Transverse colon (tissue), 4 donors: Measurements from ENCODE around the gene CDIP1. TPM values are rescaled to one million over a fixed set of nuclear protein-coding genes. Genes with fewer than 3 reads are reported as not detected.

Experiments used
- DNase-seq: peaks from one replicate; pipeline ENCODE4 v3.0.0-alpha.2; 2019
- H3K27ac ChIP-seq, 4 donors: fragments of 200-600 bp; sonication (generic); 2 replicates each; pipeline ENCODE4 v1.5.1; 2016 to 2018; ENCODE audit warnings: inconsistent platforms in 4 of 4
- H3K27me3 ChIP-seq: fragments of 200-600 bp; sonication (generic); 2 replicates; pipeline ENCODE4 v1.5.1; 2017; ENCODE audit warnings: inconsistent platforms
- H3K36me3 ChIP-seq, 4 donors: fragments of 200-600 bp; sonication (generic); 2 replicates each; pipeline ENCODE4 v1.5.1; 2017 to 2019; ENCODE audit warnings: inconsistent platforms in 4 of 4
- H3K4me1 ChIP-seq, 4 donors: fragments of 200-600 bp; sonication (generic); 2 replicates each; pipeline ENCODE4 v1.5.1; 2017 to 2020; ENCODE audit warnings: inconsistent platforms in 4 of 4
- H3K4me3 ChIP-seq, 4 donors: fragments of 200-600 bp; sonication (generic); 1 replicate in 1 of 4; 2 replicates in 3 of 4; pipeline versions ENCODE4 v1.5.1 to v1.6.1; 2017 to 2019; ENCODE audit warnings: inconsistent platforms in 4 of 4
- H3K9me3 ChIP-seq, 2 donors: fragments of 200-600 bp; sonication (generic); 2 replicates each; pipeline ENCODE4 v1.5.1; 2017 to 2019; ENCODE audit warnings: inconsistent platforms in 2 of 2
- EP300 ChIP-seq: sonication (generic); formaldehyde crosslinking; IDR thresholded peaks from one replicate; pipeline ENCODE4 v1.6.1; 2017; ENCODE audit warnings: antibody characterized with exemption, low read depth
- POLR2A ChIP-seq: fragments of 450-650 bp; IDR thresholded peaks from one replicate; pipeline ENCODE4 v1.6.1; 2016; ENCODE audit warnings: antibody characterized with exemption, mild to moderate bottlenecking, moderate library complexity
- POLR2AphosphoS5 ChIP-seq, 3 donors: sonication (generic); formaldehyde crosslinking; IDR thresholded peaks; one replicate each; pipeline ENCODE4 v1.6.1; 2016; ENCODE audit warnings: antibody characterized with exemption in 3 of 3
- WGBS, 2 donors: methylation state at CpG; one replicate each; pipeline ENCODE4 v1.1.5; 2018; ENCODE audit warnings: low coverage in 1 of 2; 5-methylcytosine and 5-hydroxymethylcytosine counted together
- in situ Hi-C, 4 donors: fragments of 200-750 bp; cut with MboI; loops; one replicate each; pipeline versions ENCODE4 v1.15.0 to v1.15.1; 2017; ENCODE audit warnings: low sequenced_read_pairs in 3 of 4, low pct_ligation_motif_present in 1 of 4, low pct_unique_long_range_greater_than_20kb in 1 of 4
- intact Hi-C: fragments of 100-400 bp; cut with DNase I; formaldehyde crosslinking; loops from one replicate; pipeline ENCODE4 v1.15.1; 2023; ENCODE audit warnings: low total_unique reads
- total RNA-seq, 4 donors: library from RNA; depleted of rRNA; stranded (reverse); fragments of >200 nt; gene quantifications; one replicate each; pipeline ENCODE4 v1.1.0, GENCODE V29; 2016
- TF ChIP-seq, protein P1 (sequence below), 5 experiments: fragments of 200-600 bp in 3 of 5; fragments of 450-650 bp in 2 of 5; sonication (generic) in 3 of 5; IDR thresholded peaks; 1 replicate in 2 of 5; 2 replicates in 3 of 5; pipeline ENCODE4 v1.5.1; 2016 to 2017; ENCODE audit warnings: antibody characterized with exemption in 5 of 5, inconsistent platforms in 3 of 5, mild to moderate bottlenecking in 2 of 5, moderate library complexity in 1 of 5

The CDIP1 gene
- total RNA-seq, 4 donors from 2014 or later = 8.8 to 29.5 (median 19.0) TPM

DNA sequence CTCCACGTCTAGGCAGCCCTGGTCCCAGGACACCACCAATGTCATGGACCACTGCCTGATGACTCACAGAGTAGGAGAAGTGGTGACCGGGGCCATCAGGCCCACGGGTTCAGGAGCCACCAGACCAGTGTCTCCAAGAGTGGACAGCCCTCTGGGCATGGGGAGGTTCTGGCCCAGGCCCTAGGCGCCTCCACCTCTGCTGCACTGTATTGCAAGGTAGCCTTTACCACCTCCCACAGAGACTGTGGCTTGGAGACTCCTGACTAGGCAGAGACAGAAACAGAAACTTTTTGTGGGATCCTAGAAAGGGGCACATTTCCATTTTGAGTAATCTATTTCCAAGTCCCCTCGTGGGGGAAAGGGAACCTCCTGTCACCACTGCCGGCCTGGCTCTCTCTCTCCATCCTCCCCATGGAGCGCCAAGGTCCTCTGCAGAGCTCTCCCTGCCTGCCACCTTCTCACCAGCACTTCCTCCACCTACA lies 2.9 kb downstream of the CDIP1 start:
- TF ChIP-seq POLR2AphosphoS5 (IDR thresholded peaks at IDR 0.05) (no peak), EP300 (no peak)
- peaks cover 3% of the 10 kb centered on the region for H3K27me3 ChIP-seq
- H3K36me3 ChIP-seq = no peaks in the 10 kb centered on the region
- intact Hi-C loops (no loop called here), in situ Hi-C loops (no loop called here)
- no peak overlapping the region for H3K27ac ChIP-seq
- H3K4me1 ChIP-seq = peaks cover 6 to 16% (median 10%) of the 10 kb centered on the region in 4 donors
- no peak overlapping the region for H3K4me3 ChIP-seq
- 81 to 86% methylated on average over 2 to 7 of the region's 7 CpGs for WGBS, 2 donors
- H3K9me3 ChIP-seq = peaks cover 3 to 8% of the 10 kb centered on the region in 2 donors
- DNase-seq = no peak

DNA sequence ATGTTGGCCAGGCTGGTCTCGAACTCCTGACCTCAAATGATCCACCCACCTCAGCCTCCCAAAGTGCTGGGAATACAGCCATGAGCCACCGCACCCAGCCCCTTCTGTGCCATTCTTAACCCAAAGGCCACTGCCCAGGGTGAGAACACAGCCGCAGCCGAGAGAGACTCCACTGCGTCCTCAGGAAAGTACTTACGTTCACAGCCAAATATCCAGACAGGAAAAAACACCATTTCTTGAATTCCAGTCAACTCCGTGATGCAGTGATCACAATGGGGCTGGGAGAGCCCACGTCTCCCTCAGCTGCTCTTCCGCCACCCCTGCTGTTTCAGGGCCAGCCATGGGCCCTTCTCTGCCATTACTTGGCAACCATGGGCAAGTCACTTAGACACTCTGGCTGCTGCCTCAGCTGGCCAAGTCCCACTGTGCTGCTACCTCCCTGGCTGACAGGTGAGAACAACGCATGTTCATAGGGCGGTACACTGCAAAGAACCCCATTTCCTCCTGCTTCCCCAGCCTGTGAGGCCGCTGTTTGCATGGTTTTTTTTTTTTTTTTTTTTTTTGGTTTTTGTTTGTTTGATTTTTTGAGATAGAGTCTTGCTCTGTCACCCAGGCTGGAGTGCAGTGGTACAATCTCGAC lies 4.3 kb downstream of the CDIP1 start:
- no peak for DNase-seq
- WGBS, 2 donors = 93 to 100% methylated on average over 1 to 13 of the region's 13 CpGs
- TF ChIP-seq, protein P1, sequence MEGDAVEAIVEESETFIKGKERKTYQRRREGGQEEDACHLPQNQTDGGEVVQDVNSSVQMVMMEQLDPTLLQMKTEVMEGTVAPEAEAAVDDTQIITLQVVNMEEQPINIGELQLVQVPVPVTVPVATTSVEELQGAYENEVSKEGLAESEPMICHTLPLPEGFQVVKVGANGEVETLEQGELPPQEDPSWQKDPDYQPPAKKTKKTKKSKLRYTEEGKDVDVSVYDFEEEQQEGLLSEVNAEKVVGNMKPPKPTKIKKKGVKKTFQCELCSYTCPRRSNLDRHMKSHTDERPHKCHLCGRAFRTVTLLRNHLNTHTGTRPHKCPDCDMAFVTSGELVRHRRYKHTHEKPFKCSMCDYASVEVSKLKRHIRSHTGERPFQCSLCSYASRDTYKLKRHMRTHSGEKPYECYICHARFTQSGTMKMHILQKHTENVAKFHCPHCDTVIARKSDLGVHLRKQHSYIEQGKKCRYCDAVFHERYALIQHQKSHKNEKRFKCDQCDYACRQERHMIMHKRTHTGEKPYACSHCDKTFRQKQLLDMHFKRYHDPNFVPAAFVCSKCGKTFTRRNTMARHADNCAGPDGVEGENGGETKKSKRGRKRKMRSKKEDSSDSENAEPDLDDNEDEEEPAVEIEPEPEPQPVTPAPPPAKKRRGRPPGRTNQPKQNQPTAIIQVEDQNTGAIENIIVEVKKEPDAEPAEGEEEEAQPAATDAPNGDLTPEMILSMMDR (IDR thresholded peaks at IDR 0.05) = no peak
- no peaks in the 10 kb centered on the region for H3K36me3 ChIP-seq
- no peak overlapping the region for H3K27ac ChIP-seq
- H3K9me3 ChIP-seq = peaks cover 0 to 3% of the 10 kb centered on the region in 2 donors
- in situ Hi-C loops (no loop called here), intact Hi-C loops (no loop called here)
- peaks cover 3% of the 10 kb centered on the region for H3K27me3 ChIP-seq
- H3K4me3 ChIP-seq = no peak overlapping the region
- H3K4me1 ChIP-seq = peaks cover 8 to 23% (median 16%) of the 10 kb centered on the region in 4 donors

DNA sequence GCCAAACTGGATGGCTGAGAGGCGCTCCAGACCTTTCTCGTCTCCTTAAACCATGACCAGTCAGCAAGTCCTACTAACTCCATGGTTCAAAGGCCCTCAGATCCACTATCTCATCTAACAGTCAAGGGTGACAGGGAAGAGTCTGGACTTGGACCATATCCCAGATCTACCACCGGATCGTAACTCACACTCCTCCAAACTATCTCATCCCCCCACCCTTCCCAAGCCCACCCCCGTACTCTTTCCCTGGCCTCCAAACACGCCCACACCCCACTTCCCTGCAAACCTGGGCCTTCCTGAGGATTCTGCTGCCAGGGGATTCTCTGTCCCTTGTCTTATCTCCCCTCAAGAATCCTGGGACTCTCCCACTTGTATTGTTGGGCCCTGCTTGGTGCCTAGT lies 5.1 kb downstream of the CDIP1 start:
- no peaks in the 10 kb centered on the region for H3K36me3 ChIP-seq
- H3K9me3 ChIP-seq = no peaks in the 10 kb centered on the region
- no peak overlapping the region for H3K27ac ChIP-seq
- DNase-seq = no peak
- WGBS, 2 donors = 91% methylated on average over 6 of the region's 6 CpGs; no CpG with 5 or more reads in 1 of the 2 donors
- peaks cover 3% of the 10 kb centered on the region for H3K27me3 ChIP-seq
- peaks cover 11 to 24% (median 18%) of the 10 kb centered on the region in 4 donors for H3K4me1 ChIP-seq
- intact Hi-C loops = no loop called here
- TF ChIP-seq, protein P1 (IDR thresholded peaks at IDR 0.05) = no peak
- TF ChIP-seq POLR2AphosphoS5 (IDR thresholded peaks at IDR 0.05) (no peak), EP300 (no peak), POLR2A (no peak)
- H3K4me3 ChIP-seq = no peak overlapping the region
- in situ Hi-C loops = no loop called here

DNA sequence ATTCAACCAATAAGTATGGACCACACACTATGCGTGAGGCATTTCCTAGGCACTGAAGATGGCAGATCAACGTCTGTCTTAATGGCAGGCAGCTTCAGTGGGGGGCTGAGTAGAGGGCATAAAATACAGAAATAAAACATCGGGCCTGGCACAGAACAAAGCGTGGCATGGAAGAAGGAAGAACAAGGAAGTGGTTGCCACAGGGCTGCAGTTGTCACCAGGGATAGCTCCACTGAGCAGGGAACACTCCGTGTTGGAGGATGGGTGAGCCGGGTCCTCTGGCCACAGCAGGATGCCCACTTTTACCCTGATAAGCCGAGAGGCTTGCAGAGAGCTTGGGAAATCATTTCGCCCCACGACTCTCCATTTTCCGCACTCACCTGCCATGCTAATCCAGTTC lies 6.3 kb downstream of the CDIP1 start:
- WGBS, 2 donors = 87 to 95% methylated on average over 6 to 10 of the region's 10 CpGs
- Histone ChIP-seq H3K36me3 (no peaks in the 10 kb centered on the region), H3K4me1 (peaks cover 9 to 16% (median 11%) of the 10 kb centered on the region in 4 donors), H3K27ac (no peak overlapping the region), H3K27me3 (peaks cover 3% of the 10 kb centered on the region), H3K9me3 (no peaks in the 10 kb centered on the region), H3K4me3 (no peak overlapping the region)
- no peak for DNase-seq
- no peak for TF ChIP-seq POLR2AphosphoS5 (IDR thresholded peaks at IDR 0.05)
- in situ Hi-C loops = no loop called here
- intact Hi-C loops = no loop called here

DNA sequence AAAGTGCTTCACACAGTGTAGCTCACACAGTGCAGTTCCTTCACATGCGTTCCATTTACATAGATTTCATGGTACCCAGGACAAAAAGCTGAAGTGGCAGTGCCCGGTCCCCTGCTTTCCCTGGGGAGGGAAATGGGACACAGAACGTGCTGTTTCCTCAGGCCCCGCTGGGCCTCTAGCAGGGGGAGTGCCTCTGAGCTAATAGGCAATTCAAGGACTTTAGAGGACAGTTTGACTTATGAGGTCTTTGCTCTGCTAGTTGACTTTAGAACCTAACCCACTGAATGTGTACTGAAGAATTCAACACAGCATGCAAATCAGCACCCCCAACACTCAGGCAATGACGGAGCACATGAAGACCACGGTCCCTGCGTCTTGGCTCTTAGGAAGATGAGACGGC lies 6.8 kb downstream of the CDIP1 start:
- H3K27ac ChIP-seq = no peak overlapping the region

More for the DNA sequence above, 6.8 kb downstream of the CDIP1 start:
- H3K4me1 ChIP-seq = peaks cover 5 to 12% (median 8%) of the 10 kb centered on the region in 4 donors
- intact Hi-C loops (no loop called here), in situ Hi-C loops (no loop called here)
- H3K4me3 ChIP-seq = no peak overlapping the region
- no peaks in the 10 kb centered on the region for H3K36me3 ChIP-seq
- TF ChIP-seq POLR2AphosphoS5 (IDR thresholded peaks at IDR 0.05) (no peak), EP300 (no peak), POLR2A (no peak)
- TF ChIP-seq, protein P1 (IDR thresholded peaks at IDR 0.05) = no peak
- 97 to 100% methylated on average over 1 to 8 of the region's 8 CpGs for WGBS, 2 donors
- DNase-seq = no peak
- H3K9me3 ChIP-seq = no peaks in the 10 kb centered on the region
- H3K27me3 ChIP-seq = no peaks in the 10 kb centered on the region
